ENCODE measurements around the gene CORO1C.

Gene CORO1C

DNA sequence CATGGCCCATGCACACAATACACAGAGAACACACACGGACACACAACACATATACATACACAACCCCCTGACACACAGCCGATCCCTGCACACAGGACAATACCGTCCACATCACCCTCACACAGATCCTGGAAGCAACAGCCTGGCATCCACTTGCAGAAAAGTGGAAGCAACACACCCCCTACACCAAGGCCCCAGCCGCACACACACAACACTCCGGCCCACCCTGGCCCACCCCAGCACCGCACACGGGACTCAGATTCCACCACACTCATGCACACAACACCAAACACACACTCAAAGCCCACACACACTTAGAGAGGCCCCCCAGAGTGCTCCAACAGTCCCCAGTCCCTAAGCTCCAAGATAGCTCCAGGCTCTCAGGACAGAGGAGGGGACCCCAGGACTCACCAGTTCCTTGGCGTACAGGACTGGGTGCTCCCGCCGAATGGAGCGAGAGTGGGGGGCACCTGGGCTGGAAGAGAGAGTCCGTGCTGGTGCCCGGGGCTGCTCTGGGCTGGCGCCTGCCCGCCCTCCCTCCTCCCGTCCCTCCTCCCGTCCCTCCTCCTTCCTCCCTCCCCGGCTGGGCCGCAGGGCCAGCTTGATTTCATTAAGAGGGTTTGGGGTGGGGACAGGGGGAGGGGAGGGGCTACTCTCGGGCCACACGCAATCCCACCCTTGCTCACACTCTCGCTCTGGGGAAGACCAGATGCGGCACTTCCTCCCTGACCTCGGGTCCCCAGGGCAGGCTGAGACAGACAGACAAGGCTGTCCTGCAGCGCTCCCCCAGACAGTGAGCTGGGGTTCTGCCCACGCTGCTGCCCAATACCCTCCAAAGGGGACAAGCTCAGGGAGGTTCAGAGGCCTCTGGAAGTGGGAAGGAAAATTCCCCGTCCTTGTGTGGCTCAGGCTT is 133.5 kb downstream of the CORO1C start, which contains the start of gene TMEM119:
Gene TMEM119, minus strand, starts transcription at position 526 of the 913 bp plus-strand sequence. CDS start 5,701 bp downstream, outside the sequence.
- DNase-seq = peak; percentile 36 to 53 (median 48)

DNA sequence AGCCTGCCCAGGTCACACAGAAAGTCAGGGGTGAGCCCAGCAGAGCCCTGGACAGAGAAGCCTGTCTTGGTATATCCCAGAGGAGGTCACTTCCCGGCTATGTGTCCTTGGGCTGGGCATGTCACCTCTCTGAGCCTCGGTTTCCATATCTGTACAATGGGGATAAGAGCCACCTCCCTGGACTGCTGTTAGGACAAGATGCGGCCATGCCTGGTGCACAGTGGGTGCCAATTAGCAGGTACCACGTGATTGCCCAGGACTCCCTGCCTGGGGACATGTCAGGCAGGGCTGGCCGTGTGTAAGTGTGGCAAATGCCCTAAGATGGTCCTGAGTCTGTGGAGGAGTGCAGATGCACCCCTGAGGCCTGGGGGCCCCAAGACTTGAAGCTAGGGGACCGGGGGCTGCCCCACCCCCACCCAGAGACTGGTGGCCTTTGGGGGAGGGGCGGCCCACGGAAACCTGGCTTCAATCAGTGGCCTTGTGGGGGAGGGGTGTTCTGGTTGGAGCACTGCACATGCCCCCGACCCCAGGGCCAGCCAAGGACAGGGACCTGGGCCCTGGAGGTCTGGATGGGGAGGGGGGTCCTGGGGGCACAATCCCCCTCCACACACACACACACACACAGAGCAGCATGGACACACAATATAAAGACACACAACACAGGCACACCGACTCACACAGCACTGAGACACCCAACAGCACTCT is 134.3 kb downstream of the CORO1C start:
- DNase-seq = no peak

DNA sequence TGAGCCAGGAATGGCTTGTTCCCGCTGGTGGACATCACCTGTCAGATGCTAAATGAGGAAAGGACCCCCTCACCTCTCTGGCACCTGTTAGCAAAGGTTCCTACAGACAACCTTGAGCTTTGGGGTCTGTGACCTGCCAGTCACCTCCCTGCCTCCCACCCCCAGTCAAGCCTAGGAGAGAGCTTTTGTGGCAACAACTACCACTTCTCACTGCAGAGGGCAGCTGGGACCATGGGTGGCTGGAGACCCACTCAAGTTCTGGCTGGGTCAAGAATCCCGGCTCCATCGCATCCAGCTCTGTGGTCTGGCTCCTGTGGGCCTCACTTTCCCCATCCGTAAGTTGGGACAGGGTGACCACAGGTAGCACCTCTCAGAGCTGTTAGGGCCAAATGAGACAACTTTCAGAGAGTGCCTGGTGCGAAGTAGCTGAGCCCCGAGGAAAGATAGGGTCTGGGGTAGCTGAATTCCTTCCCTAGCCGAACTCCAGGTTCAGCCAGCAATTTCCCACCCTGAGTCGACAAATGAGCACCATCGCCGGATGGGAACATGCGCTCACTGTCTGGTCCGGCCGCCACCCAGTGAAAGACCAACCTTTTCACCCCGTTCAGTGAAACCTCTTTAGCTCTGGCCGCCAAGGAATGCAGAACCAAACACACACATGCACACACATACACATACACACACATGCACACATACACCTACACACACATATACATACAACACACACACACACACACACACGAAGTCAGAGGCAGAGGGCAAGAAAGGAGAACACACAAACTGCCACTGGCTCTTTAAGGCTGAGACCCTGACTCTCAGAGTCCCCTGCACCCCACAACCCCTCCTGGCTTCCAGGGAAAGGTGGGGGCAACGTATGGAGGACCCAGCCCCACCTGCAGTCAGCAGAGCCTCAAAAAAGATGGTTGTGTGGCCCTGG is 135.3 kb downstream of the CORO1C start:
- no peak for DNase-seq
